Panc1 (cell line): ENCODE measurements around the gene PRKCA. TPM values are rescaled to one million over a fixed set of nuclear protein-coding genes. Genes with fewer than 3 reads are reported as not detected.
A peak's percentile ranks its signal among the peaks of the same experiment; 100 is the strongest.

ENCODE experiments used
- ATAC-seq: fragments of 200-7000 bp; cut with Tn5 transposase; 2 replicates; pipeline ENCODE4 v1.9.1; 2020; ENCODE audit warnings: mild to moderate bottlenecking, moderate library complexity
- BruUV-seq: library from RNA; stranded (reverse); fragments of 400-500 nt; replicated peaks from 2 replicates; lab custom pipeline; 2021; lab: Mats Ljungman, UMichigan
- CTCF ChIA-PET: fragments of 300-600 bp; sonication (Branson Sonifier 250); formaldehyde crosslinking; loops from one replicate; lab custom pipeline; 2022; ENCODE audit warnings: antibody characterized with exemption; lab: Charles Lee
- POLR2A ChIA-PET: fragments of 300-600 bp; sonication (Branson Sonifier 250); formaldehyde crosslinking; loops from one replicate; lab custom pipeline; 2022; ENCODE audit warnings: antibody characterized with exemption; lab: Charles Lee
- DNase-seq: peaks from one replicate; pipeline ENCODE4 v3.0.0-alpha.2; 2010; ENCODE audit warnings: low read depth, low spot score
- H3K27ac ChIP-seq: 2 replicates; pipeline ENCODE4 v1.5.1; 2011; ENCODE audit warnings: mild to moderate bottlenecking, low read length, inconsistent platforms
- H3K27me3 ChIP-seq: fragments of 200-500 bp; sonication (Bioruptor generic); 2 replicates; pipeline ENCODE4 v1.6.0; 2014; ENCODE audit warnings: low read length, inconsistent platforms; ENCODE audit not compliant: control insufficient read depth, insufficient read depth
- H3K36me3 ChIP-seq: fragments of 200-500 bp; sonication (Bioruptor generic); 2 replicates; pipeline ENCODE4 v1.5.1; 2014; ENCODE audit warnings: inconsistent platforms, mild to moderate bottlenecking, low read length, moderate library complexity; ENCODE audit not compliant: control insufficient read depth, insufficient read depth
- H3K4me1 ChIP-seq: 2 replicates; pipeline ENCODE4 v1.5.1; 2011; ENCODE audit warnings: inconsistent platforms, mild to moderate bottlenecking, low read length, moderate library complexity; ENCODE audit not compliant: control insufficient read depth, insufficient read depth
- H3K4me3 ChIP-seq, 2 experiments: 2 replicates each; pipeline ENCODE4 v1.5.1; 2011 to 2012; ENCODE audit warnings: low read depth in 2 of 2, low read length in 2 of 2, mild to moderate bottlenecking in 2 of 2, inconsistent platforms in 1 of 2, moderate library complexity in 1 of 2
- H3K9me3 ChIP-seq: fragments of 200-500 bp; sonication (Bioruptor generic); 2 replicates; pipeline ENCODE4 v1.5.1; 2014; ENCODE audit warnings: low read depth, mild to moderate bottlenecking, inconsistent platforms, low read length, moderate library complexity; ENCODE audit not compliant: control insufficient read depth, insufficient read depth
- CTCF ChIP-seq: fragments of 450-650 bp; IDR thresholded peaks from 2 replicates; pipeline ENCODE4 v1.5.1; 2017; ENCODE audit warnings: mild to moderate bottlenecking
- POLR2AphosphoS5 ChIP-seq: IDR thresholded peaks from 2 replicates; pipeline ENCODE4 v1.6.1; 2012; ENCODE audit warnings: mild to moderate bottlenecking, low read depth, low read length, moderate library complexity
- REST ChIP-seq, 2 experiments: IDR thresholded peaks; 2 replicates each; pipeline ENCODE4 v1.6.1; 2011 to 2012; ENCODE audit warnings: low read depth in 2 of 2, control low read depth in 1 of 2, low read length in 1 of 2, mild to moderate bottlenecking in 1 of 2, moderate library complexity in 1 of 2; ENCODE audit not compliant: insufficient read depth in 1 of 2
- SIN3A ChIP-seq: IDR thresholded peaks from 2 replicates; pipeline ENCODE4 v1.6.1; 2012; ENCODE audit warnings: low read depth, mild to moderate bottlenecking, low read length, moderate library complexity, borderline replicate concordance; ENCODE audit not compliant: insufficient read depth
- TCF7L2 ChIP-seq: IDR thresholded peaks from 2 replicates; pipeline ENCODE4 v1.6.1; 2011; ENCODE audit warnings: mild to moderate bottlenecking, low read depth, low read length, inconsistent platforms
- in situ Hi-C: cut with HindIII; loops from 2 replicates; pipeline ENCODE4 v1.10.0; 2016; ENCODE audit warnings: low sequenced_read_pairs, low pct_unique_long_range_greater_than_20kb
- intact Hi-C: fragments of 100-400 bp; cut with micrococcal nuclease; formaldehyde crosslinking; loops from one replicate; pipeline ENCODE4 v1.10.0; 2022; ENCODE audit not compliant: unreplicated experiment
- total RNA-seq: library from RNA; stranded (reverse); gene quantifications from one replicate; pipeline ENCODE4 v1.2.1, GENCODE V29; 2021; ENCODE audit not compliant: unreplicated experiment

The PRKCA gene
- total RNA-seq, 1 experiment from 2014 or later: 53.0 TPM

- POLR2A ChIA-PET: no interaction called here
- H3K36me3 ChIP-seq: no peaks in the 10 kb centered on the region; the same call in none of the 2 replicates
- TSS peak; percentile 40 for BruUV-seq
Measured at GRCh38 chr17:66791347-66791746, 488.9 kb downstream of the PRKCA start.

GRCh38 chr17:66793814-66794213, 491.4 kb downstream of the PRKCA start:
- in situ Hi-C loops: no loop called here
- ChIA-PET POLR2A (no interaction called here), CTCF (no interaction called here)
- Histone ChIP-seq H3K9me3 (no peaks in the 10 kb centered on the region), H3K27me3 (no peaks in the 10 kb centered on the region), H3K4me1 (no peaks in the 10 kb centered on the region), H3K4me3 (no peak overlapping the region), H3K27ac (no peak overlapping the region), H3K36me3 (no peaks in the 10 kb centered on the region; the same call in 1 of the 2 replicates)
- TSS peak; percentile 51 for BruUV-seq
- DNase-seq (no peak), ATAC-seq (no peak)
- intact Hi-C loops: no loop called here
- no peak for TF ChIP-seq POLR2AphosphoS5
- no peak for TF ChIP-seq CTCF
- TF ChIP-seq SIN3A: no peak
- no peak for TF ChIP-seq TCF7L2

More at GRCh38 chr17:66791347-66791746, 488.9 kb downstream of the PRKCA start:
- H3K9me3 ChIP-seq: no peaks in the 10 kb centered on the region
- ATAC-seq (no peak), DNase-seq (no peak)
- no peak overlapping the region for H3K4me3 ChIP-seq
- CTCF ChIA-PET: no interaction called here
- TF ChIP-seq SIN3A (no peak), TCF7L2 (no peak), CTCF (no peak), POLR2AphosphoS5 (no peak), REST (IDR thresholded peaks at IDR 0.05; ENCODE audit: insufficient read depth in 1 of 2, low read depth in 2 of 2, low read length in 1 of 2) (no peak)
- in situ Hi-C loops (no loop called here), intact Hi-C loops (no loop called here)
- no peaks in the 10 kb centered on the region for H3K4me1 ChIP-seq
- H3K27ac ChIP-seq: no peak overlapping the region
- no peaks in the 10 kb centered on the region for H3K27me3 ChIP-seq
